K562 (cell line): Measurements from ENCODE around the gene TMSB4X. TPM values are rescaled to one million over a fixed set of nuclear protein-coding genes. Genes with fewer than 3 reads are reported as not detected.

Experiments used
- BMI1 ChIP-seq: fragments of 150-350 bp; IDR thresholded peaks from 2 replicates; pipeline ENCODE4 v1.6.1; 2014; ENCODE audit warnings: low read length
- CBX2 ChIP-seq: fragments of 200-600 bp; sonication (generic); IDR thresholded peaks from one replicate; pipeline ENCODE4 v1.6.1; 2012; ENCODE audit warnings: mild to moderate bottlenecking, low read length, inconsistent platforms; ENCODE audit not compliant: insufficient read depth, poor library complexity, severe bottlenecking
- HLTF ChIP-seq: fragments of 450-650 bp; IDR thresholded peaks from 2 replicates; pipeline ENCODE4 v1.6.1; 2016
- HMG20B ChIP-seq: fragments of 250-450 bp; sonication (Bioruptor Pico); IDR thresholded peaks from 2 replicates; pipeline ENCODE4 v1.5.0; 2021; ENCODE audit warnings: mild to moderate bottlenecking
- LEF1 ChIP-seq: fragments of 450-650 bp; IDR thresholded peaks from 2 replicates; pipeline ENCODE4 v1.6.1; 2016; ENCODE audit warnings: mild to moderate bottlenecking
- MCM3 ChIP-seq: fragments of 450-650 bp; IDR thresholded peaks from 2 replicates; pipeline ENCODE4 v1.6.1; 2016
- NFRKB ChIP-seq: fragments of 450-650 bp; IDR thresholded peaks from 2 replicates; pipeline ENCODE4 v1.6.1; 2016; ENCODE audit warnings: low read depth
- RBM17 ChIP-seq: fragments of 200-400 bp; formaldehyde crosslinking; IDR thresholded peaks from 2 replicates; pipeline ENCODE4 v1.6.1; 2017; ENCODE audit warnings: low read depth, mild to moderate bottlenecking, low read length, borderline replicate concordance
- TCF3 ChIP-seq: sonication (generic); formaldehyde crosslinking; IDR thresholded peaks from 2 replicates; pipeline ENCODE4 v1.4.0; 2020; ENCODE audit warnings: mild to moderate bottlenecking, missing genetic modification reagents
- ZFPM2 ChIP-seq: fragments of 250-450 bp; sonication (Bioruptor Pico); IDR thresholded peaks from 2 replicates; pipeline ENCODE4 v1.5.1; 2022; ENCODE audit warnings: mild to moderate bottlenecking
- ZKSCAN3 ChIP-seq: fragments of 250-450 bp; sonication (Bioruptor Pico); IDR thresholded peaks from 2 replicates; pipeline ENCODE4 v1.4.0; 2020
- ZNF282 ChIP-seq: sonication (generic); formaldehyde crosslinking; IDR thresholded peaks from 2 replicates; pipeline ENCODE4 v1.8.1; 2023; ENCODE audit warnings: missing genetic modification reagents
- polyA plus RNA-seq, 8 experiments: library from polyadenylated mRNA; depleted of rRNA in 4 of 8; stranded (reverse) in 5 of 8; unstranded in 3 of 8; fragments of >200 nt; fragmentation: Nextera tagmentation in 2 of 8; fragmentation: Illumina TruSeq in 1 of 8; extraction: Ambion mirVana in 2 of 8; extraction: Trizol in 1 of 8; gene quantifications; 2 replicates each; pipeline versions ENCODE4 v1.2.1 to v1.2.3, GENCODE V29; 2011 to 2014; ENCODE audit warnings: inconsistent platforms in 1 of 8, missing spikeins in 1 of 8
- total RNA-seq, 7 experiments: library from RNA; depleted of rRNA in 6 of 7; stranded (reverse); fragments of >200 nt in 6 of 7; fragmentation: Illumina TruSeq in 2 of 7; extraction: Trizol in 2 of 7; gene quantifications; 2 replicates each; pipeline versions ENCODE4 v1.2.1 to v1.2.3, GENCODE V29; 2011 to 2021; ENCODE audit warnings: low replicate concordance in 1 of 7
- TF ChIP-seq, protein P1 (sequence below): fragments of 450-650 bp; IDR thresholded peaks from 2 replicates; pipeline ENCODE4 v1.6.1; 2016; ENCODE audit warnings: low read depth
- TF ChIP-seq, protein P2 (sequence below), 2 experiments: fragments of 450-650 bp; formaldehyde crosslinking in 1 of 2; IDR thresholded peaks; 2 replicates each; pipeline versions ENCODE4 v1.4.0 to v1.6.1; 2014 to 2020; ENCODE audit warnings: mild to moderate bottlenecking in 2 of 2, borderline replicate concordance in 1 of 2, low read depth in 1 of 2

The TMSB4X gene
- total and polyA plus RNA-seq, 9 of the 15 experiments (the other 6 are each of a cell fraction or from before 2014, with no cell fraction given): 1,035 to 2,035 (median 1,529) TPM

GRCh38 chrX:12974305-12974795 lies 560 bp upstream of the TMSB4X start (continued):
- TF ChIP-seq, protein P1, sequence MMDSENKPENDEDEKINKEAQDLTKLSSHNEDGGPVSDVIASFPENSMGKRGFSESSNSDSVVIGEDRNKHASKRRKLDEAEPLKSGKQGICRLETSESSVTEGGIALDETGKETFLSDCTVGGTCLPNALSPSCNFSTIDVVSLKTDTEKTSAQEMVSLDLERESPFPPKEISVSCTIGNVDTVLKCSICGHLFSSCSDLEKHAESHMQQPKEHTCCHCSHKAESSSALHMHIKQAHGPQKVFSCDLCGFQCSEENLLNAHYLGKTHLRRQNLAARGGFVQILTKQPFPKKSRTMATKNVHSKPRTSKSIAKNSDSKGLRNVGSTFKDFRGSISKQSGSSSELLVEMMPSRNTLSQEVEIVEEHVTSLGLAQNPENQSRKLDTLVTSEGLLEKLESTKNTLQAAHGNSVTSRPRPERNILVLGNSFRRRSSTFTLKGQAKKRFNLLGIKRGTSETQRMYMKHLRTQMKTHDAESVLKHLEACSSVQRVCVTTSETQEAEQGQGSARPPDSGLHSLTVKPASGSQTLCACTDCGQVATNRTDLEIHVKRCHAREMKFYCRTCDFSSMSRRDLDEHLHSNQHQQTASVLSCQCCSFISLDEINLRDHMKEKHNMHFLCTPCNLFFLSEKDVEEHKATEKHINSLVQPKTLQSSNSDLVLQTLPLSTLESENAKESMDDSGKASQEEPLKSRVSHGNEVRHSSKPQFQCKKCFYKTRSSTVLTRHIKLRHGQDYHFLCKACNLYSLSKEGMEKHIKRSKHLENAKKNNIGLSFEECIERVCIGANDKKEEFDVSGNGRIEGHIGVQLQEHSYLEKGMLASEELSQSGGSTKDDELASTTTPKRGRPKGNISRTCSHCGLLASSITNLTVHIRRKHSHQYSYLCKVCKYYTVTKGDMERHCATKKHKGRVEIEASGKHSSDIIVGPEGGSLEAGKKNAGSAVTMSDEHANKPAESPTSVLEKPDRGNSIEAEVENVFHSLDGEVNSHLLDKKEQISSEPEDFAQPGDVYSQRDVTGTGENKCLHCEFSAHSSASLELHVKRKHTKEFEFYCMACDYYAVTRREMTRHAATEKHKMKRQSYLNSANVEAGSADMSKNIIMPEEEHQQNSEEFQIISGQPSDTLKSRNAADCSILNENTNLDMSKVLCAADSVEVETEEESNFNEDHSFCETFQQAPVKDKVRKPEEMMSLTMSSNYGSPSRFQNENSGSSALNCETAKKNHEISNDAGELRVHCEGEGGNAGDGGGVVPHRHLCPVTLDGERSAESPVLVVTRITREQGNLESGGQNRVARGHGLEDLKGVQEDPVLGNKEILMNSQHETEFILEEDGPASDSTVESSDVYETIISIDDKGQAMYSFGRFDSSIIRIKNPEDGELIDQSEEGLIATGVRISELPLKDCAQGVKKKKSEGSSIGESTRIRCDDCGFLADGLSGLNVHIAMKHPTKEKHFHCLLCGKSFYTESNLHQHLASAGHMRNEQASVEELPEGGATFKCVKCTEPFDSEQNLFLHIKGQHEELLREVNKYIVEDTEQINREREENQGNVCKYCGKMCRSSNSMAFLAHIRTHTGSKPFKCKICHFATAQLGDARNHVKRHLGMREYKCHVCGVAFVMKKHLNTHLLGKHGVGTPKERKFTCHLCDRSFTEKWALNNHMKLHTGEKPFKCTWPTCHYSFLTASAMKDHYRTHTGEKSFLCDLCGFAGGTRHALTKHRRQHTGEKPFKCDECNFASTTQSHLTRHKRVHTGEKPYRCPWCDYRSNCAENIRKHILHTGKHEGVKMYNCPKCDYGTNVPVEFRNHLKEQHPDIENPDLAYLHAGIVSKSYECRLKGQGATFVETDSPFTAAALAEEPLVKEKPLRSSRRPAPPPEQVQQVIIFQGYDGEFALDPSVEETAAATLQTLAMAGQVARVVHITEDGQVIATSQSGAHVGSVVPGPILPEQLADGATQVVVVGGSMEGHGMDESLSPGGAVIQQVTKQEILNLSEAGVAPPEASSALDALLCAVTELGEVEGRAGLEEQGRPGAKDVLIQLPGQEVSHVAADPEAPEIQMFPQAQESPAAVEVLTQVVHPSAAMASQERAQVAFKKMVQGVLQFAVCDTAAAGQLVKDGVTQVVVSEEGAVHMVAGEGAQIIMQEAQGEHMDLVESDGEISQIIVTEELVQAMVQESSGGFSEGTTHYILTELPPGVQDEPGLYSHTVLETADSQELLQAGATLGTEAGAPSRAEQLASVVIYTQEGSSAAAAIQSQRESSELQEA: no peak
- TF ChIP-seq ZFPM2 (CRISPR knock-in tag): no peak
- TF ChIP-seq ZNF282: no peak
- TF ChIP-seq, protein P2, sequence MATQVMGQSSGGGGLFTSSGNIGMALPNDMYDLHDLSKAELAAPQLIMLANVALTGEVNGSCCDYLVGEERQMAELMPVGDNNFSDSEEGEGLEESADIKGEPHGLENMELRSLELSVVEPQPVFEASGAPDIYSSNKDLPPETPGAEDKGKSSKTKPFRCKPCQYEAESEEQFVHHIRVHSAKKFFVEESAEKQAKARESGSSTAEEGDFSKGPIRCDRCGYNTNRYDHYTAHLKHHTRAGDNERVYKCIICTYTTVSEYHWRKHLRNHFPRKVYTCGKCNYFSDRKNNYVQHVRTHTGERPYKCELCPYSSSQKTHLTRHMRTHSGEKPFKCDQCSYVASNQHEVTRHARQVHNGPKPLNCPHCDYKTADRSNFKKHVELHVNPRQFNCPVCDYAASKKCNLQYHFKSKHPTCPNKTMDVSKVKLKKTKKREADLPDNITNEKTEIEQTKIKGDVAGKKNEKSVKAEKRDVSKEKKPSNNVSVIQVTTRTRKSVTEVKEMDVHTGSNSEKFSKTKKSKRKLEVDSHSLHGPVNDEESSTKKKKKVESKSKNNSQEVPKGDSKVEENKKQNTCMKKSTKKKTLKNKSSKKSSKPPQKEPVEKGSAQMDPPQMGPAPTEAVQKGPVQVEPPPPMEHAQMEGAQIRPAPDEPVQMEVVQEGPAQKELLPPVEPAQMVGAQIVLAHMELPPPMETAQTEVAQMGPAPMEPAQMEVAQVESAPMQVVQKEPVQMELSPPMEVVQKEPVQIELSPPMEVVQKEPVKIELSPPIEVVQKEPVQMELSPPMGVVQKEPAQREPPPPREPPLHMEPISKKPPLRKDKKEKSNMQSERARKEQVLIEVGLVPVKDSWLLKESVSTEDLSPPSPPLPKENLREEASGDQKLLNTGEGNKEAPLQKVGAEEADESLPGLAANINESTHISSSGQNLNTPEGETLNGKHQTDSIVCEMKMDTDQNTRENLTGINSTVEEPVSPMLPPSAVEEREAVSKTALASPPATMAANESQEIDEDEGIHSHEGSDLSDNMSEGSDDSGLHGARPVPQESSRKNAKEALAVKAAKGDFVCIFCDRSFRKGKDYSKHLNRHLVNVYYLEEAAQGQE (IDR thresholded peaks at IDR 0.05; ENCODE audit: borderline replicate concordance): no peak
- TF ChIP-seq, protein P2 (CRISPR knock-in tag; IDR thresholded peaks at IDR 0.05; ENCODE audit: low read depth): no peak
- no peak for TF ChIP-seq MCM3
- 0 out of 2 replicates have a peak, but pooled peaks have one; percentile 13 for TF ChIP-seq LEF1
- TF ChIP-seq ZKSCAN3 (CRISPR knock-in tag): no peak
- no peak for TF ChIP-seq RBM17
- no peak for TF ChIP-seq HMG20B (CRISPR knock-in tag)
- no peak for TF ChIP-seq TCF3 (CRISPR knock-in tag)
- no peak for TF ChIP-seq CBX2
- TF ChIP-seq NFRKB: peak; percentile 59; the same call in 1 of the 2 replicates
- TF ChIP-seq BMI1: no peak
- TF ChIP-seq HLTF: no peak
